Erythroblast (primary cell): ENCODE results near the gene PGBD2.

ENCODE experiments used
- GATA1 ChIP-seq: IDR thresholded peaks from 2 replicates; pipeline ENCODE4 v1.6.1; 2011; ENCODE audit warnings: low read depth, mild to moderate bottlenecking, control low read depth, low read length, moderate library complexity
- POLR2A ChIP-seq: IDR thresholded peaks from 2 replicates; pipeline ENCODE4 v1.6.1; 2011; ENCODE audit warnings: mild to moderate bottlenecking, low read length

- TF ChIP-seq POLR2A: no peak
- no peak for TF ChIP-seq GATA1
Observed at GRCh38 chr1:248914796-248915381, 8.9 kb downstream of the PGBD2 start.
